Middle frontal gyrus (tissue), 1 donor: ENCODE results near the gene ERC1.
"Not testable (repeated sequence)": the region's sequence is repeated elsewhere in the genome, so short reads cannot be mapped to it uniquely, and the experiment has no call there.

ENCODE experiments used
- DNase-seq: peaks from one replicate; pipeline ENCODE4 v3.0.0-alpha.2; 2015; ENCODE audit warnings: low spot score; ENCODE audit errors: extremely low spot score

The ERC1 gene

DNA sequence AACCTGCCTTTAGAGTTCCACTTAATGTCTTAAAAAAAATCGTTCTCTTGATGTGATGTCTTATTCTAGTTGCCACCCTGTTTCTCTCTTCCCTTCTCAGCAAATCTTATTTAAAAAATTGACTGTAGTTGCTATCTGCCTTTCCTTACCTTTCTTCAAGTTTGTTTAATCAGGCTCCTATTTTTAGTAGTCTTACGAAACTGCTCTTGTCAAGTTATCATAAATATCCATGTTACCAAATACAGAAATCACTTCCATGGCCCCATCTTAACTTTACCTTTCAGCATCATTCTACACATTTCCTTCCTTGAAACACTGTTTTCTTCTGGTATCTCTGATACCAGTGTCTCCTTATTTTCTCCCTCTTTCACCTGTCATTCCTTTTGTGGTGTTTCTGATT, 227.3 kb downstream of the ERC1 start:
- no peak for DNase-seq

GRCh38 chr12:1220127-1221092, 229.4 kb downstream of the ERC1 start:
- DNase-seq: no peak

DNA sequence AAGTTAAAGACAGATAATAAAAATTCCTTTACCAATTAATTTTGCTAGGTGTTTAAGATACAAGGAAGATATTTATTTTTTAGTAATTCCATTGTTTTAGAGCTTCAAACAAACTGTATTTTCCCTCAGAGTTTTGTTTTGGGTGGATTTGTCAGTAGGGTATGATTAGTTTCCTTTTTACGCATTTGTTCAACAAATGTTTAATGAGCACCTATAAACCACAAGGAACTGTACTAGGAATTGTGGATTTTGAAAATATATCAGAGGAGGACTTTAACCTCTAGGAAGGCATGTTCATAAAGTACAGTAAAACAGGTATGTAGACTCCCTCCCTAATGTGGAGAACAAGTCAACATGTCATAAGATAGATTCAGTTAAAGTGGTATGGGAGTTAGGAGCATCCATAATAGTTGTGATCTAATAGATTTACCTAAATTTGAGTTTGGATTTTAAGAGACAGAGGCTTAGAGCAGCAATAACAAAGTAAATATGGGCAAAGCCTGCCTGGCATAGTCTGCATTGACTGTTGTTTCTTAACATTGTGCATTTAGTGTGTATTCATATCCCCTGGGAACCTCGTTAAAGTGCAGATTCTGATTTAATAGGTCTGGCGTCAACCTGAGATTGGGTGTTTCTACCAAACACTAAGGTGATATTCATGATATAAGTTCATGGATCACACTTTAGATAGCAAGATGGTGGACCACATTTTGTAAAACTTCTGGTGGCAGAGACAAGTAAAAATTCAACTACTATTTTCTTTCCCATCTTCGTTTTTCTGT, 232.0 kb downstream of the ERC1 start:
- DNase-seq: no peak

GRCh38 chr12:1226951-1227350, 235.9 kb downstream of the ERC1 start:
- DNase-seq: no peak

- no peak for DNase-seq
Measured at GRCh38 chr12:1234073-1234472, 243.1 kb downstream of the ERC1 start.

- no peak for DNase-seq
Measured at GRCh38 chr12:1246637-1247036, 255.6 kb downstream of the ERC1 start.

- no peak for DNase-seq
Measured at GRCh38 chr12:1250641-1251040, 259.6 kb downstream of the ERC1 start.

GRCh38 chr12:1252758-1253157, 261.7 kb downstream of the ERC1 start:
- no peak for DNase-seq

DNA sequence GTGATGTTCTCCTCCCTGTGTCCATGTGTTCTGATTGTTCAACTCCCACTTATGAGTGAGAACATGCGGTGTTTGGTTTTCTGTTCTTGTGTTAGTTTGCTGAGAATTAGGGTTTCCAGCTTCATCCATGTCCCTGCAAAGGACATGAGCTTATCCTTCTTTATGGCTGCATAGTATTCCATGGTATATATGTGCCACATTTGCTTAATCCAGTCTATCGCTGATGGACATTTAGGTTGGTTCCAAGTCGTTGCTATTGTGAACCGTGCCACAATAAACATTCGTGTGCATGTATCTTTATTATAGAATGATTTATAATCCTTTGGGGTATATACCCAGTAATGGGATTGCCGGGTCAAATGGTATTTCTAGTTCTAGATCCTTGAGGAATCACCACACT, 264.1 kb downstream of the ERC1 start:
- DNase-seq: not testable (repeated sequence)

- DNase-seq: not testable (repeated sequence)
Measured at GRCh38 chr12:1255854-1256253, 264.8 kb downstream of the ERC1 start.

DNA sequence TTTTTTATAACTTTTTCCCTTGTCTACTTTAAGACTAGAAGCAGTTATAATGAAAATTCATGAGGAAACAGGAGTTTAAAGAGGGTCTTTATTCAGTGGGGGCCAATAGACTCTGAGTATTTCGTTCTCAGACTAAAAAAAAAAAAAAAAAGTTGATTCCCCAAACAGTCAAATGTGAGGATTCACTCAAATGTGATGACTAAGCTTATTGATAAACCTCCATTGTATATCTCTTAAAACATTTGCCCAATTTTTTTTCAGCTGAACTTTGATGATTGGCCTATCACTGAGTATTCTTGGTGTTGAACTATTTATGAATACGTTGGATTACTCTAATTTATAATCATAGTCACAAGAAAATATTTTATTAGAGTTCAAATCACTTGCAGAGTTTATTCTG, 265.3 kb downstream of the ERC1 start:
- DNase-seq: no peak

- no peak for DNase-seq
Measured at GRCh38 chr12:1256991-1257390, 266.0 kb downstream of the ERC1 start.

GRCh38 chr12:1262011-1262410, 271.0 kb downstream of the ERC1 start:
- no peak for DNase-seq

- DNase-seq: no peak
Measured at GRCh38 chr12:1267243-1267642, 276.2 kb downstream of the ERC1 start.

DNA sequence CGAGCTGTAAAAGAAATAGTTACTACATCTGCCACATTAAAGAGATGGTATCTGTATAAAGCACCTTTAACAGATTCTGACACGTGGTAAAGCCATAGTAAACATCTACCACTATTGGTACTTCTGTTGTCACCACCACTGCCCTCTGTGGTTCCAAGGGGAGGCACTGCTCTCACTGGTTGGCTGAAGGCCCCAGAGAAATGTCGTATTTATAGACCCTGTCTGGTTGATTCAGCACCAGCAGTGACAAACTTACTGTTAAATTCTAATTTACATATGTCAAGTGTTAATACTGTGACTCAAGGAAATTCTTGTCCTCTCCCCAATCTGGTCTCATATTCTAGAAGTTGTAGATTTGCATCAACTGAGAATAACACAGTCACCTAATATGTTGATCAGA, 281.1 kb downstream of the ERC1 start:
- no peak for DNase-seq

DNA sequence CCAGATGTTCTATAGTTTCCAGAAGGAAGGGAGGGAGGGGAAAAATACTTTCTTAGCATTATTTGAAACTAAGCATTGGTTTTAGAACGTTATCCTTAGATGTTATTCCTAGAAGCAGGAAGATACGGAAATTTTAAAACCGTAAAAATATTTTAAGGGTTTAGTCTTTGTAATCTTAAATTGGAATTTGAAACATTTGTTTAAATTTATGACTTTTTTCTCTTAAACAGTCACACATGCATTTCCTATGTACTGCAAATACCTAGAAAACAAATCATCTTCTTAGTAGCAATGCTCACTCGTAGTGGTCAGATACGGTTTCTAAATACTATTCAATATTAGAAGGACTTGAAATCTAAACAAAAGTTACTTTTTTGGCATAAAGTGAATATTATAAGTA, 282.0 kb downstream of the ERC1 start:
- no peak for DNase-seq

- no peak for DNase-seq
Measured at GRCh38 chr12:1277905-1278304, 286.9 kb downstream of the ERC1 start.

DNA sequence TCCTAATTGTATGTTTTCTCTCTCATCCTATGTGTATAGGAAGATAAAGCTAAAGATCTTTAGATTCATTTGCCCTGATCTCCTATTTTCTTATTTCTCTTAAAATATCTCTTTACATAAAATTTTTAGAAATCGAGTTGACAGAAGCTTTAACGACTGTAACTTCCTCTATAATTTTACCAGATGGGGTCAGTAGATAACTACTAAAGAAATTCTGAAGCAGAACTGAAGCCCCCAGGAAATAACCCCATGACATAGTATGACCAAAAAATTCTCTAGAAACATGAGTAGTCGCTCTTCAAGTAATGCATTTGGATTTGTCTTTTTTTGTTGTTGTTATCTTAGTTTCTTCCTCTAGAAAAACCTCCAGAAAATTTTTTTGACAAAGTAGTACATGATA, 288.0 kb downstream of the ERC1 start:
- DNase-seq: no peak

GRCh38 chr12:1280059-1280458, 289.0 kb downstream of the ERC1 start:
- no peak for DNase-seq

- DNase-seq: no peak
Measured at GRCh38 chr12:1281683-1282366, 290.8 kb downstream of the ERC1 start.

GRCh38 chr12:1282670-1283315, 291.8 kb downstream of the ERC1 start:
- DNase-seq: no peak
